Calu3 (cell line): Measurements from ENCODE around the gene EVC2. TPM values are rescaled to one million over a fixed set of nuclear protein-coding genes. Genes with fewer than 3 reads are reported as not detected.

Experiments
- BruUV-seq: library from RNA; stranded (reverse); fragments of 400-500 nt; replicated peaks from 2 replicates; lab custom pipeline; 2021; lab: Mats Ljungman, UMichigan
- CTCF ChIA-PET: fragments of 300-600 bp; sonication (Branson Sonifier 250); formaldehyde crosslinking; loops from one replicate; lab custom pipeline; 2022; ENCODE audit warnings: antibody characterized with exemption; lab: Charles Lee
- DNase-seq: peaks from one replicate; pipeline ENCODE4 v3.0.0; 2022
- H3K27ac Mint-ChIP-seq: one replicate; pipeline ENCODE4 v1.8.0; 2022; ENCODE audit warnings: mixed read lengths; ENCODE audit not compliant: unreplicated experiment
- H3K27me3 Mint-ChIP-seq: one replicate; pipeline ENCODE4 v1.8.0; 2022; ENCODE audit warnings: mixed read lengths; ENCODE audit not compliant: unreplicated experiment
- H3K36me3 Mint-ChIP-seq: one replicate; pipeline ENCODE4 v1.8.0; 2022; ENCODE audit warnings: mild to moderate bottlenecking, moderate library complexity, mixed read lengths; ENCODE audit not compliant: insufficient read depth, unreplicated experiment
- H3K4me1 Mint-ChIP-seq: one replicate; pipeline ENCODE4 v1.8.0; 2022; ENCODE audit warnings: mild to moderate bottlenecking, low read depth, mixed read lengths; ENCODE audit not compliant: unreplicated experiment
- H3K4me3 Mint-ChIP-seq: one replicate; pipeline ENCODE4 v1.8.0; 2022; ENCODE audit warnings: mild to moderate bottlenecking, low read depth, moderate library complexity, mixed read lengths; ENCODE audit not compliant: unreplicated experiment
- H3K9me3 Mint-ChIP-seq: one replicate; pipeline ENCODE4 v1.8.0; 2022; ENCODE audit warnings: low read depth, mixed read lengths; ENCODE audit not compliant: unreplicated experiment
- intact Hi-C: fragments of 100-400 bp; cut with micrococcal nuclease; formaldehyde crosslinking; loops from one replicate; pipeline ENCODE4 v1.10.0; 2022; ENCODE audit not compliant: unreplicated experiment
- total RNA-seq: library from RNA; stranded (reverse); gene quantifications from 2 replicates; pipeline ENCODE4 v1.2.3, GENCODE V29; 2022
- TF ChIP-seq, protein P1 (sequence below): fragments of 200-600 bp; IDR thresholded peaks from one replicate; pipeline ENCODE4 v1.8.0; 2022; ENCODE audit warnings: antibody characterized with exemption; ENCODE audit not compliant: unreplicated experiment

EVC2 gene
- total RNA-seq, 1 experiment from 2014 or later = not detected

DNA sequence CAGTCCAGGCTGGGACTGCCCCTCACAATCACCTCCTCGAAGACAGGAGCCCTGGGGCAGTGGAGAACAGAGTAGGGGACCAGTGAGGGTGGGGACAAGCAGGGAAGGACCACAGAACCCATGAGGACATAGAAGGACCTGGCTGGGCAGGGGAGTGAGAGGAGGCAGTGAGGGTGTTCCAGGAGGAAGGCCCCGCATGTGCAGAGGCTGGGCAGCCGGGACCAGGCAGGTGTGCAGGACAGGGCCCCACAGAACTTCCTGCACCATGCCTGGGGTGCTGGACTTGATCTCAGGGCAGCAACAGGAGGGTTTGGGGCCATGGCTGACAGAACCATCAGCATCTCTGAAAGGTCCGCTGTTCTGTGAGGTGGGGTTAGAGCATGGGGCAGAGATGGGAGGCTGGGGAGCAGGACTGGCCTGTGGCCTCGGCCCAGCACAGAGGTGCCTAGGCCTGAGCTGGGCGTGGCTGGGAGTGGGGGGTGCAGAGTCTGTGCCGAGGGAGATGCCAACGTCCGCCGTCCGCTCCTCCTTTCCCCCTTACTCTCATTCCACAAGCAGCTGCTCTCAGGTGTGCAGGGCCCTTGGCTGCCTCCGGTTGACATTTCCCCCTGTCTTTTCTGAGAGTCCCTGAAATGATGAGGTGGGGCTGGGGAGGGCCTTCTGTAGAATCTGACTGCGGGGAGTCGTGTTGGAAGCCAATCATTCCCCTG is 43.5 kb upstream of the EVC2 start:
- BruUV-seq = no TSS peak
- Mint-ChIP-seq H3K9me3 (peaks cover 6% of the 10 kb centered on the region), H3K4me1 (no peaks in the 10 kb centered on the region), H3K27me3 (no peaks in the 10 kb centered on the region), H3K27ac (no peak overlapping the region), H3K36me3 (no peaks in the 10 kb centered on the region), H3K4me3 (no peak overlapping the region)
- CTCF ChIA-PET = no interaction called here
- DNase-seq = no peak
- TF ChIP-seq, protein P1, sequence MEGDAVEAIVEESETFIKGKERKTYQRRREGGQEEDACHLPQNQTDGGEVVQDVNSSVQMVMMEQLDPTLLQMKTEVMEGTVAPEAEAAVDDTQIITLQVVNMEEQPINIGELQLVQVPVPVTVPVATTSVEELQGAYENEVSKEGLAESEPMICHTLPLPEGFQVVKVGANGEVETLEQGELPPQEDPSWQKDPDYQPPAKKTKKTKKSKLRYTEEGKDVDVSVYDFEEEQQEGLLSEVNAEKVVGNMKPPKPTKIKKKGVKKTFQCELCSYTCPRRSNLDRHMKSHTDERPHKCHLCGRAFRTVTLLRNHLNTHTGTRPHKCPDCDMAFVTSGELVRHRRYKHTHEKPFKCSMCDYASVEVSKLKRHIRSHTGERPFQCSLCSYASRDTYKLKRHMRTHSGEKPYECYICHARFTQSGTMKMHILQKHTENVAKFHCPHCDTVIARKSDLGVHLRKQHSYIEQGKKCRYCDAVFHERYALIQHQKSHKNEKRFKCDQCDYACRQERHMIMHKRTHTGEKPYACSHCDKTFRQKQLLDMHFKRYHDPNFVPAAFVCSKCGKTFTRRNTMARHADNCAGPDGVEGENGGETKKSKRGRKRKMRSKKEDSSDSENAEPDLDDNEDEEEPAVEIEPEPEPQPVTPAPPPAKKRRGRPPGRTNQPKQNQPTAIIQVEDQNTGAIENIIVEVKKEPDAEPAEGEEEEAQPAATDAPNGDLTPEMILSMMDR = no peak
- intact Hi-C loops = no loop called here

DNA sequence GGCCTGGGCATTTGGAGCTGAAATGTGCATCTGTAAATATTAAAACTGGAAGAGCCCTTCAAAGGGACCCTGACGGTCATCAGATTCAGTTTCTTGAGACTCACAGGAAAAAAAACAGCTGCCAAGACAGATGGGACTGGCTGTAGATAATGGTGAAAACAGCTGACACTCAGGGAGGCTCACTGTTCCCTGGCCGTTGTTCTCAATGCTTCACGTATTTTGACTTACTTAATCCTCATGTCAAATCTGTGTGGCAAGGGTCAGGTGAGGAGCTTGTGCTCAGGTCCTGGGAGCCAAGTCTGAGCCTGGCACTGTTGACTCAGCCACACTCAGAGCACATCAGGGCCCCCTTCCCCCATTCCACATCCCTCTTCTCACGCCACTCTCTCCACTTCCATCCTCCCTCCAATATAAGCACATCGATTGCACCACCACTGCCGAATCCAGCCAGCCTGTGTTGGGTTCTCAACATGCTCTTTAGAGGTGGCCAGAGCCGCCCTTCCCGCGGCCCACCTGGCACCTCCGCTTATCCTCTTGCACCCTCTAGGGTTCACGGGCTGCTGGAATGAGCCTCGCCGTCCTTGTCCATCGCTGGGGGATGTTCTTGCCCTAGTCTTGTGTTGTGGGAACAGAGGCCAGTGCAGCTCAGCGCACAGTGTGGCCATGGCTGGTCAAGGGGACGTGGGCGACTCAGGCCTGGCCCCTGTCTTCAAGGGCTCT is 42.7 kb upstream of the EVC2 start:
- no TSS peak for BruUV-seq
- Mint-ChIP-seq H3K27ac (no peak overlapping the region), H3K27me3 (no peaks in the 10 kb centered on the region), H3K9me3 (peaks cover 9% of the 10 kb centered on the region), H3K4me1 (no peaks in the 10 kb centered on the region), H3K4me3 (no peak overlapping the region), H3K36me3 (no peaks in the 10 kb centered on the region)
- DNase-seq = no peak
- TF ChIP-seq, protein P1 = no peak
- intact Hi-C loops = no loop called here
- CTCF ChIA-PET = no interaction called here

DNA sequence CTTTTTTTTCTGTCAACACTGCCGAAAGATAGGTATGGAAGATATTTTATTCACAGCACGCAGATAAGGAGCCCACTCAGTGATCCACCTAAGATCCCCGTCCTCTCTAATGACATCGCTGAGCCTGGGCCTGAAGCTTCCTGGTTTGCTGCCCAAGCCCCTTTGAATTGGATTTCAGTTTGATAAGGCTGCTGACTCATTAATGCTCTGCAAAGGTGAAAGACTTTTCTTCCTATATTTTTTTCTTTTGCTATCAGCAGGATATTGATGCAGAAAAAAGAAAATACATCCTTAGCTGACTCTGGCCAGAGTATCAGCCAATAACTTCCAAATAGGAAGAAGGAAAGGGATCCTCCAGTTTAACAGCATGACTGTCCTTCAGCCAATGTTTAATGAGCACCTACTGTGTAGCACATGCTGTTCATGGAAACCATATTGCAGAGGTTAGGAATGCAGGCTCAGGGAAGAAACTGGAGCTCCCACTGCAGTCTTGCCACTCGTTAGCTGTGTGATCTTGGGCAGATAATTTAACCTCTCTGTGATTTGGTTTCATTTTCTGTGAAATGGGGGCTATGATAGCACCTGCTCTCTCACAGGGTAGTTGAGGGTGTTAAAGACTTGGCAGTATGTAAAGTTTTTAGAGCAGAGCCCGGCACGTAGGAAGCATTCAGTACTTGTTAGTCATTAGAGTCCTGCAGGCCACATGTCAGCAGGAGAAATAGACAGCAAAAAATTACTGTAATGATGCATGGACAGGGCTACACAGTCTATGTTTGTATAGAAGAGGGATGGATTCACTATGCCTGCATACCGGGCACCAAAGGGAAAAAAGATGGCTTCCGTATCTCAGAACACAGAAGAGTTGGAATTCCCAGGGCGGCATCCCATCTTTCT is 41.9 kb upstream of the EVC2 start:
- no peak for DNase-seq
- Mint-ChIP-seq H3K27me3 (no peaks in the 10 kb centered on the region), H3K27ac (no peak overlapping the region), H3K4me3 (no peak overlapping the region), H3K36me3 (no peaks in the 10 kb centered on the region), H3K4me1 (no peaks in the 10 kb centered on the region), H3K9me3 (peaks cover 15% of the 10 kb centered on the region)
- intact Hi-C loops = no loop called here
- TF ChIP-seq, protein P1 = no peak
- no TSS peak for BruUV-seq
- CTCF ChIA-PET = no interaction called here

DNA sequence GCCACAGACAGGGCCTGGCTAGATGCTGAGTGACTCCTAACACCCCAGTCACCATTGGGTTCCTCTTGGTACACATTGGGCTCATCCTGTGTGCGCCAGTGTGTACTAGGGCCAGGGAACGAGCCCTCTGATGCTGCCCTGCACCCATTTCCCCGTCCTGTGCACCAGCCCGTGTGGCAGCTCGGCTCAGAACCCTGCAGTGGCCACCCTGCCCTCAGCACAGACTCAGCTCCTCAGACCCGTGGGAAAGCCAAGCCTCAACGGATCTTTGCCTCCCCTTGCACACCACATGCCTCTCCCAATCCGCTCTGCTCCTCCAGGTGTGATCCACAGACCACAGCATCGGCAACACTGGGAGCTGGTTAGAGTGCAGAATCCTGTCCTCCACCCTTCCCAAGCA is 41.2 kb upstream of the EVC2 start:
- Mint-ChIP-seq H3K36me3 (no peaks in the 10 kb centered on the region), H3K9me3 (peaks cover 12% of the 10 kb centered on the region), H3K27ac (no peak overlapping the region), H3K4me3 (no peak overlapping the region), H3K4me1 (no peaks in the 10 kb centered on the region), H3K27me3 (no peaks in the 10 kb centered on the region)
- CTCF ChIA-PET = no interaction called here
- no peak for DNase-seq
- TF ChIP-seq, protein P1 = no peak
- no TSS peak for BruUV-seq
- intact Hi-C loops = no loop called here
